NCI-H748 (cell line): Measurements from ENCODE around the gene MAP2K1.

Experiments used
- DNase-seq: peaks from one replicate; lab custom pipeline; 2025; ENCODE audit not compliant: unreplicated experiment; lab: John Stamatoyannopoulos, UW

The MAP2K1 gene

DNA sequence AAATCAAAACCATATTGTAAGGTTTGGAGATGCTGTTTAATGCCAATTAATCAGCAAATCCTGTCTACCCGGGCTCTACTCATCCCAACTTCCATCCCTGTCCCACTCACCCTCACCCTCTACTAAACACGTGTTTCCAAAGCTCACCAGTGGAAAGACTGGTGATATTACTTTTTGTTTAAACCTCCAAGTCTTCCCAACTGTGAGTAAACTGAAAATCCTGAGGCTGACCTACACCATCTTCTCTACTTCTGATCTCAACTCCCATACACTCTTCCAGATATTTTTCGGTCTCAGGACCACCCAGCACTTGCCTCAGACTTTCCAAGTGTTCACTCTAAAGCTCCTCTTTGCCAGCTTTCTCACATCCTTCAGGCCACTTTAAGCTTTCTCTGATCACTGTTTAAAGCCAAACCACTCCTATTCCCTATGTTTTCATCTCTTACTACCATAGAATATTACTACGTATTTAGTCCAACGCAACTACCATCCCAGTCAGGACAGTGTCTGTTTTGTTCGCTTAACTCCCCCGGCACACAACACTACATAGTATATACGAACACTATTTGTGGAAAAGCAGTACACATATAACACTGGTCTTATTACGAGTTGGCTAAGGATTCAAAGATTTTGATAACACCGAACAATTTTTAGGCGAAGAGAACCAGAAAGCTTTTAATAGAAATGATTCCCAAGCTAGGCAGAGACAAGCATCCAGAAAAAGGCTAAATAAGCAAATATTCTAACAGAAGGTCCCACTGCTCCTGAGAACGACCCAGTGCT is 117.3 kb downstream of the MAP2K1 start:
- DNase-seq, result no peak

DNA sequence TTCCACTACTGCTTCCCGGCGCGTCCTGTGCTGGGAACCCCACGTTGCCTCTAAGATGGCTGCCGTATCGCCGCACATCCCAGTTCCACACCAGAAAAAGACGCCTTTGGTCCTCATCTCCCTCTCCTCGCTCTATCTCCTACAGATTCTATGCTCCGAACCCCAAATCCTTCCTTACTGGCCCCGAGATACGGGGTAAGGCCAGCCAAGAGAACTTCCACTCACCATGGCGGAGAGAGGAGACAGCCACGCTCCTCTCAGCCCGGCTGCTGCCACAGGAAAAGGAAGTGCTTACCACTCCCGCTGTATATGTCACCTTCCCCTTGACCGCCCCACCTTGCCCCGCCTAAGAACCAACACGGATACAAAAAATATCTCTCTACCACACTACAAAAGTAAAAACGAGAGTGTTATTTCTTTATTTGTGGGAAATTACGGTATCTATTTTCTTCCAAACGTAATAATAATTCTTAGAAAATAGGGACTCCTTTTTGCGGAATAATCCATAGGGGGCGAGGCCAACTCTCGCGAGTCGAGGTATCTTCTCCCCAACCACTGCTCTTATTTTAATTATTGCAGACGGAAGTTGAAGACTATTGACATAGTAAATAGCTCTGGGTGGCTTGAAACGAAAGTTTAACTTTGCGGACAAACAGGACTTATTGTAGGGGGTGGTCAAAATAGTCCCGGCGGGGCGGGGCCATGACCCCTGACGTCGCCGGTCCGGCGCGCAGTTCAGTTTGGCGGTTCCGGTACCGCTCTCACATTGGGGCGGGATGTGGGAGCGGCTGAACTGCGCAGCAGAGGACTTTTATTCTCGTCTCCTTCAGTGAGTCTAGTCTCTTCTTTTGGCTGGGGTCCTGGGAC is 118.1 kb downstream of the MAP2K1 start, which contains the start of the genes RPL4 and ZWILCH:
Gene RPL4 (minus strand): TSS at position 293 of the 867 bp plus-strand sequence. CDS start 65 bp downstream, at position 228.
Gene ZWILCH (plus strand): TSS at position 764 of the 867 bp plus-strand sequence. CDS start 13 bp downstream, at position 777.
- DNase-seq, result peak; percentile 61

DNA sequence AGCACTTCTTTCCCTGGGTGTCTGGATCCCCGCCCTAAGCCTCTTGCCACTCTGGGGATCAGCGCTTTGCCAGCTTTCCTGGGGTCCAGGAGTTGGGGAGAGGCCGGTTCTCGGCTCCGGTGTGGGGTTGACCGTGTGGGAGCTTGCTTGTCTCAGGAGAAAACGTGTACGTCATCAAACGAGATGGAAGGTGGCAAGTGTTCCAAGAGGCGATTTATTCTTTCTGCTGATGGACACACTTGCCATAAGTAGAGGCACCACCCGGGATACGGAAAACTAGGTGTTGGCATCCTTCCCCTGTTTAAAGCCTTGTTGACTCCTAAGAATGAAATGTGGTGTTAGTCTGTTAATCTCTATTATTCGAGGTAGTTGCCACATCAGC is 118.7 kb downstream of the MAP2K1 start:
- peak; percentile 61 for DNase-seq

DNA sequence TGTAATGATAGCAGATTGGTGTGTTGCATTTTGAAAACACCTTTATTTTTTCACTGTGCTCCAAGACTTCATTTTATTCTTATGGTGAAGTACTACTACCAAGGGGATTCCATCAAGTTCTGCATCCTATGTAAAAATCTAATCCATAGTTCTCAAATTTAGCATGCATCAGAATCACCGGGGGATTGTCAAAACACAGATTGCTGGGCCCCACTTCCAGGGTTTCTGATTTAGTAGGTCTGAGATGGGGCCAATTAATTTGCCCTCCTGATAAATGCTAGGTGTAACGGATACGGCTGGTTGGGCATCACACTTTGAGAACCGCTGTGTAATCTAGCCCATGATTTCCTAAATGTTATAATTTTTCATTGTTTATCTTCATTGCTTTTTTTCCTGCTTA is 119.1 kb downstream of the MAP2K1 start:
- DNase-seq, result no peak

DNA sequence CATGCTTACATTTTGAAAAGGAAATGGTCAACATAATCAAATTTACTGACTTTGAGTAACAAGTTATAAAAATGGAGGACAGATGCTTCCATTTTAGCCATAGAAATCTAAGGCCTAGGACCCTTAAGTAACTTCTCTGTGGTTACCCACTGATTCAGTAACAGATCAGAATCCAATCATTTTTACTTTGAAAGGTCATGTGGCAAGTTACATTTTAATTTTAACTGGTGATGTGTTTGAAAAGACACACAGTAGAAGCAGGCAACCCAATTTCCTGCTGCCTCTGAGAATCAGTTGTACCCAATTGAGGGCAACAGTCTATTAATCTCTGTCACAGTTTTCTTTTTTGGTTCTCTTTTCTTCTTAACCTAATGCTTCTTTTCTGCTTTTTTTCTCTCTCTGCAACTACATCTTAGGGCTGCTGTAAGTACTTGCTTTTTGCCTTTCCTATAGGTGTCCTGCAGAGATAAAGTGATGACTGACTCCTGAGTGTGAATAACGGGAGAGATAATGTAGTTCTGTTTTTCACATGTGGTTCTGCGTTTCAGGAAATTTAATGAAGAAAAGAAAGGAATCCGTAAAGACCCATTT is 121.7 kb downstream of the MAP2K1 start:
- no peak for DNase-seq

DNA sequence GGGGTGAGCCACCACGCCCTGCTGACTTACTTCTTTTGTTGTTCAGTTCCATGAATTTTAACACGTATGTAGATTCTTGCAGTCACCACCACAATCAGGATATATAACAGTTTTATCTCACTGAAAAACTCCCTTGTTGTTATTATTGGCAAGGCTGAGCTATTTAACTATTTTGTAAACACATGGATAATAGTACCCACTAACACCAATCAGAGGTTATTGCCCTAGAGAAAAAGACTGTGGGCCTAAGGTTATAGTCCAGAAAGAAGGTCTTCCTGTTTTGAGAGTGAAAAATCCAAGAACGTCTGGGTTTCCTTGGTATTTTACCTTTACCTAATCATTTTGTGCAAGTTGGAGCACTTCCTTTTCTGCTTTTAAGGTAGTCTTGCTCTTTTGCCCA is 127.9 kb downstream of the MAP2K1 start:
- DNase-seq, result no peak

DNA sequence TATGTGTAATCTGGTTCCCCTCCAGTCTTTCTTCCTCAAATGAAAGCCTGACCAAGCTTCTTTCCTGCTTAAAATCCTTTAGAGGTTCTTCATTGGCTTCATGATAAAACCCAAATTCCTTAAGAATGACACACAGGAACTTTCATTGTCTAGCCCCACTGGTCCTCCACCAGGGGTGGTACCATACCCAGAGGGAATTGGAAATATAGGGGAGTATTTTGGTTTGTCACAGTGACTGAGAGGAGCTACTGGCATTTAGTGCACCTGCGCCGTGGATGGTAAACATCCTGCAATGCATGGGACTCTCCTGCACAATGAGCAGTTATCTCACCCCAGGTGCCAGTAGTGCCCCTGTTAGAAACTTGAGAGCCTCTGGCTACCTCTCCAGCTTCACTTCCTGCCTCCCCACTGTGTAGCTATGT is 129.2 kb downstream of the MAP2K1 start:
- DNase-seq, result no peak

DNA sequence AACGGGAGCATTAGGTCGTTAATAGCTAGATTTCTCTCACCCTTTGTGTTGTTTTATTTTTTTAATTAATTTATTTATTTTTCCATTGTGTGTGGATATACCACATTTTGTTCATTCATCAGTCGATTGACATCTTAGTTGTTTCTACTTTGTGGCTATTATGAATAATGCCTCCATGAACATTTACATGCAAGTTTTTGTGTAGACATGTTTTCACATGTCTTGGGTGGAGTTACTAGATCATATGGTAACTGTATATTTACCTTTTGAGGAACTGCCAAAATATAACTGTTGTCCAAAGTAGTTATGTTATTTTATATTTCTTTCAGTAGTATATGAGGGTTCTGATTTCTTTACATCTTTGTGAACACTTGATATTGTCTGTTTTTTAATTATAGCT is 137.2 kb downstream of the MAP2K1 start:
- DNase-seq, result no peak

DNA sequence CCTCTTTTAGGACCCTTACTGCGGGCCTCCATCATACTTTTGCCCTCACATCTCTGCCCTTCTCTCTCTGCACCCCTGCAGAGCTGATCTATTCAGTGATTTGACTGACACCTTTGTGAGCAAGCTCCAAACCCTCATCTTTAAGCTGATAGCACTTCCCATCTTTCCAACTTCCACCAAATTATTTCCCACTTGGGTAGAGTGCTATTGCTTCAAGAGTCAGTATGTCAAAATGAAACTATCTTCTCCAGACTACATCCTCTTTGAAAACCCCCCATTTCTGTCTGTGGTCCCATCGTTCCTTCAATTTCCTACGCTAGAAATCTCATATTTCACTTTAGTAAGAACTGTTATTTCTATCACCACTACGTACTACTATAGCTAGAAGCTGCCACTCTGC is 138.1 kb downstream of the MAP2K1 start:
- no peak for DNase-seq

DNA sequence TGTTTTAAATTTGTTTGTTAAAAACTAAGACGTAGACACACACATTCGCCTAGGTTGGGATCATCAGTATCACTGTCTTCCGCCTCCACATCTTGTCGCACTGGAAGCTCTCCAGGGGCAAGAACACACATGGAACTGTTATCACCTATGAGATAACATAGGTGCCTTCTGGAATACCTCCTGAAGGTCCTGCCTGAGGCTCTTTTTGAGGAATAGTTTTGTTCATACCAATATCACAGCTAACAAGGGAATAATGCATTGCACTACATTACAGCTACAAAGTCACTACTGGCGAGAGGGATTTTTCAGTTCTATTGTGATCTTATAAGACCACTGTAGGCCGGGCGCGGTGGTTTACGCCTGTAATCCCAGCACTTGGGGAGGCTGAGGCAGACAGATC is 148.3 kb downstream of the MAP2K1 start:
- DNase-seq, result no peak
